SK-N-MC (cell line): ENCODE data around the gene KCNB1.

ENCODE experiments used
- DNase-seq: peaks from one replicate; pipeline ENCODE4 v3.0.0-alpha.2; 2011; ENCODE audit warnings: low read depth, low spot score
- H3K27ac ChIP-seq: fragments of 200-600 bp; sonication (generic); 2 replicates; pipeline ENCODE4 v1.5.1; 2016; ENCODE audit warnings: mixed run types
- H3K36me3 ChIP-seq: fragments of 200-600 bp; sonication (generic); 2 replicates; pipeline ENCODE4 v1.6.1; 2017; ENCODE audit warnings: antibody characterized with exemption, low read length, mixed read lengths; ENCODE audit not compliant: insufficient read depth
- H3K4me3 ChIP-seq: fragments of 200-600 bp; sonication (generic); 2 replicates; pipeline ENCODE4 v1.5.1; 2016
- H3K9ac ChIP-seq: fragments of 200-600 bp; sonication (generic); 2 replicates; pipeline ENCODE4 v1.8.0; 2017; ENCODE audit warnings: mixed run types, mixed read lengths; ENCODE audit not compliant: insufficient read length
- H3K9me3 ChIP-seq: fragments of 200-600 bp; sonication (generic); 2 replicates; pipeline ENCODE4 v1.6.1; 2017; ENCODE audit warnings: low read depth, mild to moderate bottlenecking, antibody characterized with exemption, low read length, moderate library complexity, mixed read lengths
- EZH2 ChIP-seq: fragments of 200-600 bp; sonication (generic); IDR thresholded peaks from one replicate; pipeline ENCODE4 v1.6.1; 2017; ENCODE audit warnings: antibody characterized with exemption
- FOXP2 ChIP-seq: optimal IDR thresholded peaks from 2 replicates; pipeline ENCODE3; 2011; ENCODE audit warnings: mild to moderate bottlenecking, moderate library complexity; ENCODE audit not compliant: insufficient read depth; ENCODE audit errors: extremely low read length, control extremely low read depth
- POLR2AphosphoS5 ChIP-seq: IDR thresholded peaks from 2 replicates; pipeline ENCODE4 v1.6.1; 2012; ENCODE audit warnings: mild to moderate bottlenecking, low read depth, low read length, borderline replicate concordance

The KCNB1 gene

GRCh38 chr20:49447364-49447763 lies 35.1 kb downstream of the KCNB1 start:
- Histone ChIP-seq H3K4me3 (no peak overlapping the region), H3K9me3 (no peaks in the 10 kb centered on the region), H3K36me3 (no peaks in the 10 kb centered on the region), H3K27ac (no peak overlapping the region), H3K9ac (no peak overlapping the region)
- TF ChIP-seq EZH2 (no peak), POLR2AphosphoS5 (no peak), FOXP2 (no peak)
- DNase-seq: no peak

DNA sequence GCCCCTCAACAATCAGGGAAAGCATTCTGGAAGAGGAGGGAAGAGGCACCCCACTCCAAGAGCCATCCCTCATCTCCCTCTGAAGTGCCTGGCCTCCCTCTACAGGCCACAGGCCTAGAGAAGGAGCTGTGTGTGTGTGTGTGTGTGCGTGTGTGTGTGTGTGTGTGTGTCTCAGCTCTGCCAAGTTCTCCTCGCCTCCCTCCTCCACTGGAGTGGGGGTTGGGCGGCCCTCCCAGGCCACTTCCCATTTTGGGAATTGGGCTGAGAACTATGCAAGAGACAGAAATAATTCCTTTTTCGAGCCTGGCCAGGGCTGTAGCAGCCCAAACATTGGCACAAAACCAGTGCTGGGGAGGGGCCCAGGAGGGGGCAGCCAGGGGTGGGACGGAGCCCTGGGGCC lies 35.7 kb downstream of the KCNB1 start:
- Histone ChIP-seq H3K9ac (no peak overlapping the region), H3K36me3 (no peaks in the 10 kb centered on the region), H3K9me3 (no peaks in the 10 kb centered on the region), H3K4me3 (no peak overlapping the region), H3K27ac (no peak overlapping the region)
- no peak for TF ChIP-seq FOXP2
- no peak for TF ChIP-seq EZH2
- no peak for TF ChIP-seq POLR2AphosphoS5
- no peak for DNase-seq

DNA sequence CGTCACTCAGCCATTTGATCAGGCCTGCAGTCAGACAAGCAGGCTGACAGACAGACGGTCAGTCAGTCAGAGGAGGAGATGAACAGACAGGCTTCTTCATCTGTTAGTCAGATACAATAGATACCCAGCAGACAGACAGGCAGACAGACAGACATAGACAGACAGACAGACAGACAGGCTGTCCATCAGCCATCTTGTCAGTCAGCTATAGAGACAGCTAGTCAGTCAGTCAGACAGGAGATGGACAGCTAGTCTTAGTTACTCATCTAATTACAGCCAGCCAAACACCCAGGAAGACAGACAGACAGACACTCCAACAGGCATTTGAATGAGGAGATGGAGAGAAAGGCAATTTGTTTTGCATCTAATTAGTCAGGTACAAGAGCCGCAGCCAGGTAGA lies 36.4 kb downstream of the KCNB1 start:
- no peak for TF ChIP-seq FOXP2
- TF ChIP-seq POLR2AphosphoS5: no peak
- no peak for TF ChIP-seq EZH2
- H3K9ac ChIP-seq: no peak overlapping the region
- H3K36me3 ChIP-seq: no peaks in the 10 kb centered on the region
- no peak overlapping the region for H3K27ac ChIP-seq
- H3K4me3 ChIP-seq: no peak overlapping the region
- DNase-seq: no peak
- no peaks in the 10 kb centered on the region for H3K9me3 ChIP-seq

GRCh38 chr20:49445176-49445575 lies 37.3 kb downstream of the KCNB1 start:
- Histone ChIP-seq H3K4me3 (no peak overlapping the region), H3K36me3 (no peaks in the 10 kb centered on the region), H3K27ac (no peak overlapping the region), H3K9ac (no peak overlapping the region), H3K9me3 (no peaks in the 10 kb centered on the region)
- no peak for DNase-seq
- TF ChIP-seq EZH2 (no peak), FOXP2 (no peak), POLR2AphosphoS5 (no peak)

DNA sequence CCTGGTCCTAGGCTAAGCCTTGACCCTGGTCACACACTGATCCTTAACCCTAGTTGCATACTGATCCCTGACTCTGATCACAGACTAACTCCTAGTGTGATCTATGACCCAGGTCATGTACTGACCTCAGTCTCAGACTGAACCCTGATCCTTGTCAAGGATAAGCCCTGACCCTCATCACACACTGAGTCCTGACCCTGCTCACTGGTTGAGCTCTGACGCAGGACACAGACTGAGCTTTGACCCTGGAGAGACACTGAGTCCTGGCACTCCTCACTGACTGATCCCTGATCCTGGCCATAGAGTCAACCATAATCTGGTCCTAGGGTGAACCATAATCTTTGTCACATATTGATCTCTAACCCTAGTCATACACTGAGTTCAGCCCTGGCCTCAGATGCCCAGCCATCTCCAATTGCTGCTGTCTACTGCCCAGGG lies 37.9 kb downstream of the KCNB1 start:
- no peaks in the 10 kb centered on the region for H3K36me3 ChIP-seq

GRCh38 chr20:49437057-49437456 lies 45.4 kb downstream of the KCNB1 start:
- no peak overlapping the region for H3K27ac ChIP-seq
- no peaks in the 10 kb centered on the region for H3K9me3 ChIP-seq
- no peak for TF ChIP-seq EZH2
- TF ChIP-seq FOXP2: no peak
- no peak for TF ChIP-seq POLR2AphosphoS5
- H3K9ac ChIP-seq: no peak overlapping the region
- no peak overlapping the region for H3K4me3 ChIP-seq
- H3K36me3 ChIP-seq: no peaks in the 10 kb centered on the region
- DNase-seq: no peak

More for the DNA sequence above, 37.9 kb downstream of the KCNB1 start:
- no peak overlapping the region for H3K9ac ChIP-seq
- DNase-seq: no peak
- H3K4me3 ChIP-seq: no peak overlapping the region
- TF ChIP-seq FOXP2 (no peak), EZH2 (no peak), POLR2AphosphoS5 (no peak)
- H3K9me3 ChIP-seq: no peaks in the 10 kb centered on the region
- no peak overlapping the region for H3K27ac ChIP-seq

GRCh38 chr20:49435639-49436038 lies 46.8 kb downstream of the KCNB1 start:
- no peaks in the 10 kb centered on the region for H3K9me3 ChIP-seq
- H3K27ac ChIP-seq: no peak overlapping the region
- H3K4me3 ChIP-seq: no peak overlapping the region
- TF ChIP-seq EZH2: no peak
- TF ChIP-seq FOXP2: no peak
- no peak for TF ChIP-seq POLR2AphosphoS5
- DNase-seq: no peak
- H3K9ac ChIP-seq: no peak overlapping the region
- H3K36me3 ChIP-seq: no peaks in the 10 kb centered on the region

DNA sequence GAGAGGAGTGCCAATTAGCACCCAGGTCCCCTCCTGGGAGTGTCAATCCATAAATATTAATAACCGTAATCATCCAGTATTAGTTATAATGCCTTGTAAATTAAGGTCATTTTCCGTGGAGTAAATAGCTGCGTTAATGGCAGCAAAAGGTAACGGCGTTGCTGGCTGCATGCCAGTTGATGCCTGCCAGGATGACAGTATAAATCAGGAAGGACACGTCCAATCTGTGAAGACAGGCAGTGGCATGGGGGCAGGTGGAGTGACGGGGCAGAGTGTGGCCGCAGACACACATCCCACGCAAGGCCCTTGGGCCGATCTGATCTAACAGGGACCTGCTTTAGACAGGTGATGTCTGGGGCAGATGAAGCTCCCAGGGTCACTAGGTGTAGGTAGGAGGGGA lies 49.1 kb downstream of the KCNB1 start:
- Histone ChIP-seq H3K27ac (no peak overlapping the region), H3K4me3 (no peak overlapping the region), H3K36me3 (no peaks in the 10 kb centered on the region), H3K9ac (no peak overlapping the region), H3K9me3 (no peaks in the 10 kb centered on the region)
- TF ChIP-seq FOXP2: no peak
- TF ChIP-seq POLR2AphosphoS5: no peak
- no peak for TF ChIP-seq EZH2
- DNase-seq: no peak

DNA sequence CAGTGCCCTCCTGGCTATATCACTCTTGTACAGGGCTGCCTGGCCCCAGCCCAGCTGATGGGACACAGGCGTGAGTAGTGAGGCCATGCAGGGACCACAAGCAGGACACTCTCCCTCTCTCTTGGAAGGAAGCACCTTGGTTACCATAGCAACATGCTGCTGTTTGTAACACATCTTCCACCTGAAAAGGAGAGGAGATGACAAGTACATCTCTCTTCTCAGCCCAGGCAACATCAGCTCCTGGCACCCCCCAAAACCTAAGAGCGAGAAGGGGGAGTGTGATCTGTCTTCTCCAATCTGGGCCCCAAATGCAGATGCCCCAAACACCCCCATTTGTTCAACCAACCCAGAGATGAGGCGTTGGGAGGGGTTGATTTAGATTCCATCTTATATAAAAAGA lies 49.9 kb downstream of the KCNB1 start:
- no peak for TF ChIP-seq EZH2
- no peak for TF ChIP-seq POLR2AphosphoS5
- no peak for TF ChIP-seq FOXP2
- Histone ChIP-seq H3K4me3 (no peak overlapping the region), H3K27ac (no peak overlapping the region), H3K9ac (no peak overlapping the region), H3K36me3 (no peaks in the 10 kb centered on the region), H3K9me3 (no peaks in the 10 kb centered on the region)
- DNase-seq: no peak
